ENCODE data around the gene AIFM3. TPM values are rescaled to one million over a fixed set of nuclear protein-coding genes. Genes with fewer than 3 reads are reported as not detected.

The AIFM3 gene
- total and polyA plus RNA-seq, 2 of the 13 experiments (the other 11 are each of a cell fraction or from before 2014, with no cell fraction given), result 9.0 to 15.3 TPM

- Histone ChIP-seq H3K4me3 (replicated peaks in 1 of 3; ENCODE audit: insufficient read depth in 1 of 3, low read depth in 2 of 3, low read length in 3 of 3) (no peak overlapping the region), H3K4me2 (ENCODE audit: low read depth, low read length) (no peak overlapping the region), H4K20me1 (ENCODE audit: insufficient read depth, low read length) (no peaks in the 10 kb centered on the region), H3K9ac (ENCODE audit: insufficient read depth, low read depth, low read length) (no peak overlapping the region), H3K27ac (ENCODE audit: extremely low read length, insufficient read depth, low read length) (no peak overlapping the region), H3K79me2 (ENCODE audit: insufficient read depth, low read length) (no peaks in the 10 kb centered on the region), H3K4me1 (ENCODE audit: insufficient read depth, low read length) (no peaks in the 10 kb centered on the region), H3K9me3 (ENCODE audit: low read length) (no peaks in the 10 kb centered on the region), H2AFZ (ENCODE audit: low read length) (no peak overlapping the region), H3K27me3 (ENCODE audit: control insufficient read depth in 1 of 2, insufficient read depth in 2 of 2, low read length in 2 of 2) (peaks cover 17 to 66% of the 10 kb centered on the region in 2 experiments; a peak in 4 of 5 replicates), H3K36me3 (replicated peaks in 1 of 2; ENCODE audit: control insufficient read depth in 1 of 2, insufficient read depth in 2 of 2, low read length in 2 of 2) (no peaks in the 10 kb centered on the region)
- POLR2A ChIA-PET, result no interaction called here
- no TSS peak for BruUV-seq (replicated peaks)
- TF ChIP-seq KMT2A (CRISPR knock-in tag; IDR thresholded peaks at IDR 0.05) (no peak), ZNF3 (CRISPR knock-in tag; IDR thresholded peaks at IDR 0.05) (no peak), ZNF543 (CRISPR knock-in tag; IDR thresholded peaks at IDR 0.05) (no peak), DNMT1 (CRISPR knock-in tag; IDR thresholded peaks at IDR 0.05) (no peak), ZNF782 (CRISPR knock-in tag; IDR thresholded peaks at IDR 0.05; ENCODE audit: borderline replicate concordance) (no peak)
- DNase-seq (ENCODE audit: low spot score) (no peak), FAIRE-seq (no peak), ATAC-seq (no peak)
- CTCF ChIA-PET (ENCODE audit: low intra/inter-chr PET ratio, low total read pairs), result no interaction called here
- intact Hi-C loops (cut with micrococcal nuclease; ENCODE audit: unreplicated experiment) (no loop called here), in situ Hi-C loops (cut with HindIII; ENCODE audit: extremely low pct_ligation_motif_present, low pct_unique_long_range_greater_than_20kb) (no loop called here)
- 50% methylated on average over 1 of the region's 13 CpGs for WGBS (ENCODE audit: low lambda C conversion rate)
Measured at GRCh38 chr22:21028277-21029251, 61.5 kb downstream of the AIFM3 start.

GRCh38 chr22:21029486-21030025 lies 62.5 kb downstream of the AIFM3 start:
- no peak for DNase-seq (ENCODE audit: low spot score)
- Histone ChIP-seq H3K27me3 (ENCODE audit: control insufficient read depth in 1 of 2, insufficient read depth in 2 of 2, low read length in 2 of 2) (peaks cover 17 to 64% of the 10 kb centered on the region in 2 experiments; a peak in 4 of 5 replicates), H3K9ac (ENCODE audit: insufficient read depth, low read depth, low read length) (no peak overlapping the region), H3K79me2 (ENCODE audit: insufficient read depth, low read length) (no peaks in the 10 kb centered on the region), H4K20me1 (ENCODE audit: insufficient read depth, low read length) (no peaks in the 10 kb centered on the region), H3K4me3 (replicated peaks in 1 of 3; ENCODE audit: insufficient read depth in 1 of 3, low read depth in 2 of 3, low read length in 3 of 3) (no peak overlapping the region), H3K9me3 (ENCODE audit: low read length) (no peaks in the 10 kb centered on the region), H2AFZ (ENCODE audit: low read length) (no peak overlapping the region), H3K27ac (ENCODE audit: extremely low read length, insufficient read depth, low read length) (no peak overlapping the region), H3K4me1 (ENCODE audit: insufficient read depth, low read length) (no peaks in the 10 kb centered on the region), H3K4me2 (ENCODE audit: low read depth, low read length) (no peak overlapping the region), H3K36me3 (replicated peaks in 1 of 2; ENCODE audit: control insufficient read depth in 1 of 2, insufficient read depth in 2 of 2, low read length in 2 of 2) (no peaks in the 10 kb centered on the region)
- no TSS peak for BruUV-seq (replicated peaks)
- ChIA-PET CTCF (ENCODE audit: low intra/inter-chr PET ratio, low total read pairs) (no interaction called here), POLR2A (no interaction called here)
- WGBS (ENCODE audit: low lambda C conversion rate), result 10% methylated on average over 5 of the region's 12 CpGs
- no peak for ATAC-seq
- no peak for FAIRE-seq
- intact Hi-C loops (cut with micrococcal nuclease; ENCODE audit: unreplicated experiment) (no loop called here), in situ Hi-C loops (cut with HindIII; ENCODE audit: extremely low pct_ligation_motif_present, low pct_unique_long_range_greater_than_20kb) (no loop called here)
- TF ChIP-seq AGO2 (optimal IDR thresholded peaks at IDR 0.05; ENCODE audit: low read depth, low read length) (no peak), CEBPZ (IDR thresholded peaks at IDR 0.05; ENCODE audit: low read length) (no peak), POGZ (CRISPR knock-in tag; IDR thresholded peaks at IDR 0.05) (no peak), PITX1 (CRISPR knock-in tag; IDR thresholded peaks at IDR 0.05) (no peak), ZFP36L2 (CRISPR knock-in tag; IDR thresholded peaks at IDR 0.05) (no peak), PPARG (CRISPR knock-in tag; conservative IDR thresholded peaks at IDR 0.05) (no peak), NFE2 (CRISPR knock-in tag; IDR thresholded peaks at IDR 0.05) (no peak), PRPF4 (IDR thresholded peaks at IDR 0.05; ENCODE audit: low read depth, low read length, poor library complexity, severe bottlenecking) (no peak), PLRG1 (conservative IDR thresholded peaks at IDR 0.05) (no peak), ZFP1 (CRISPR knock-in tag; IDR thresholded peaks at IDR 0.05) (no peak), PTBP1 (IDR thresholded peaks at IDR 0.05; ENCODE audit: low read depth, low read length, poor library complexity, severe bottlenecking) (no peak)
